Central memory CD8-positive, alpha-beta T cell (primary cell): ENCODE measurements around the gene ZBED5.
A peak's percentile ranks its signal among the peaks of the same experiment; 100 is the strongest.
"Not testable (repeated sequence)": the region's sequence is repeated elsewhere in the genome, so short reads cannot be mapped to it uniquely, and the experiment has no call there.

ENCODE experiments used
- ATAC-seq: fragments of 150-1000 bp; cut with Tn5 transposase; replicated peaks from 2 replicates; pipeline ENCODE4 v1.10.0; 2022; ENCODE audit warnings: mild to moderate bottlenecking, moderate FRiP score, moderate number of reproducible peaks; ENCODE audit not compliant: poor library complexity, severe bottlenecking; ENCODE audit errors: extremely low read depth
- DNase-seq, 2 donors: peaks; one replicate each; pipeline ENCODE4 v3.0.0; 2021; ENCODE audit warnings: low spot score in 2 of 2
- H3K27ac Mint-ChIP-seq: one replicate; pipeline ENCODE4 v1.8.0; 2022; ENCODE audit warnings: low read depth, mild to moderate bottlenecking, moderate library complexity, mixed read lengths
- H3K27me3 Mint-ChIP-seq: one replicate; pipeline ENCODE4 v1.8.0; 2022; ENCODE audit warnings: mixed read lengths
- H3K36me3 Mint-ChIP-seq: one replicate; pipeline ENCODE4 v1.8.0; 2022; ENCODE audit warnings: mild to moderate bottlenecking, moderate library complexity, mixed read lengths; ENCODE audit not compliant: insufficient read depth
- H3K4me1 Mint-ChIP-seq: one replicate; pipeline ENCODE4 v1.8.0; 2022; ENCODE audit warnings: mixed read lengths
- H3K4me3 Mint-ChIP-seq: one replicate; pipeline ENCODE4 v1.8.0; 2022; ENCODE audit warnings: mild to moderate bottlenecking, moderate library complexity, mixed read lengths
- H3K9me3 Mint-ChIP-seq: one replicate; pipeline ENCODE4 v1.8.0; 2022; ENCODE audit warnings: mixed read lengths

ZBED5 gene

GRCh38 chr11:10892250-10892649 lies 34.4 kb upstream of the ZBED5 start:
- ATAC-seq: no peak
- Mint-ChIP-seq H3K4me1 (no peaks in the 10 kb centered on the region), H3K9me3 (no peaks in the 10 kb centered on the region), H3K27ac (no peak overlapping the region), H3K36me3 (no peaks in the 10 kb centered on the region), H3K27me3 (peaks cover 24% of the 10 kb centered on the region), H3K4me3 (no peak overlapping the region)
- DNase-seq: no peak

DNA sequence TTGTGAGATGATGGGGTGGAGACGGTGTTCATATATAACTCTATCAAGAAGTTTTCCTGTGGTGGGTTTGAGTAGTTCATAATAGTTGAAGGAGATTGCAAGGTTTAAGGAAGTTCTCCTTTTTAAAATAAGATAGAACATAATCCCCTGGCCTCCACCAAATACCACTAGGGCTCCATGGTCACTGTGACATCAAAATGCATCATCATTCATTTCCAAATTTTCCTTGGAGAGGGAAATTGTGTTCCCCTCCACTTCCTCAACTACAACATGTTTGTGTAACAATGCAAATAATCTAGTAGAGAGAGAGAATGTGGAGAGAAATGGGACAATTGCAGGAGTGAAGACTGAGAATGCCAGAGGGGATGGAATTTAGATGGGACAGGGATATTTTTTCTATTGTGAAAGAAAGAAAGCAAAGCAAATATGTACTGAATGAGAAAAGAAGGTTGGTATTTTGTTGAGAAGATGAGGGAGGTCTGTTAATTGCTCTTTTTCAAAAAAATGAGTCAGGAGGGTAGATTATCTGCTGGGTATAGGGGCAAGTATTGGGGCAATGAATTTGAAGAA lies 33.4 kb upstream of the ZBED5 start:
- Mint-ChIP-seq H3K36me3 (no peaks in the 10 kb centered on the region), H3K4me1 (no peaks in the 10 kb centered on the region), H3K4me3 (no peak overlapping the region), H3K27me3 (peaks cover 24% of the 10 kb centered on the region), H3K27ac (no peak overlapping the region), H3K9me3 (no peaks in the 10 kb centered on the region)
- no peak for ATAC-seq
- no peak for DNase-seq

DNA sequence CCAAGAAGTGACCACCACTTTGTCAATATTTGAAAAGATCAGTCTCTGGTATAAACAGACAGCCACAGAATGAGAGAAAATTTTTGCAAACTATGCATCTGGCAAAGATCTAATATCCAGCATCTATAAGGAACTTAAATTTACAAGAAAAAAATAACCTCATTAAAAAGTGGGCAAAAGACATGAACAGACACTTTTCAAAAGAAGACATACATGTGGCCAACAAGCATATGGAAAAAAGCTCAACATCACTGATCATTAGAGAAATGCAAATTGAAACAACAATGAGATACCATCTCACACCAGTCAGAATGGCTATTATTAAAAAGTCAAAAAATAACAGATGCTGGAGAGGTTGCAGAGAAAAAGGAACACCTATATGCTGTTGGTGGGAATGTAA lies 32.2 kb upstream of the ZBED5 start:
- H3K4me3 Mint-ChIP-seq, H3K36me3 Mint-ChIP-seq, ATAC-seq, H3K9me3 Mint-ChIP-seq, H3K27ac Mint-ChIP-seq, H3K4me1 Mint-ChIP-seq, DNase-seq: not testable (repeated sequence)
- peaks cover 24% of the 10 kb centered on the region for H3K27me3 Mint-ChIP-seq

- Mint-ChIP-seq H3K36me3 (no peaks in the 10 kb centered on the region), H3K4me1 (no peaks in the 10 kb centered on the region)
- no peak for ATAC-seq
These were observed 29.5 kb upstream of the ZBED5 start for GRCh38 chr11:10887307-10887706.

DNA sequence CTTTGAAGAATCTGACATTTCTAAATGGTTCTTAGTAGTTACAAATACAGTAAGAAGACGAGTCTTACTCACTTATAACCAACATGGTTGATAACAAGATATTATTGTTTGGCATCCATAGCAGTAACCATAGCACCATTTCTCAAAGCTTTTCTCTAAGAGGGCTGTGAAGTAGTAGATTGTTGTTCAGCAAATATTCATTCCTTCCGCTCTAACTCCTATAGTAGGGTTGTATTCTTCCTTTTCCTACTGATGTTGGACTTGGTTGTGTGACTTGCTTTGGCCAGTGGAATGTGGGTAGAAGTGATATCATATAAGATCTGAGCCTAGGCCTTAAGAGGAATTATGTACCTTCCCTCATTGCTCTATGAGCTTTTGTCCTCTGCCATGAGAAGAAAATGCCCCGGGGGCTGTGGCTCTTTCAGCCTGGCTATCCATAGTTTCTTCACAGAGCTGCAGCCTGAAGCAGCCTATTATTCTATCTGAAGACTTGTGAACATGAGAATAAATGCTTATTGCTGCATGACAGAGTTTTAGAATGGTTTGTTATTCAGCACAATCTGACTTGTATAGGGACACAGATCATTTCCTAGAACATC lies 28.9 kb upstream of the ZBED5 start:
- DNase-seq (no peak), ATAC-seq (no peak)
- peaks cover 6% of the 10 kb centered on the region for H3K9me3 Mint-ChIP-seq
- no peaks in the 10 kb centered on the region for H3K4me1 Mint-ChIP-seq
- no peak overlapping the region for H3K27ac Mint-ChIP-seq
- no peaks in the 10 kb centered on the region for H3K36me3 Mint-ChIP-seq
- H3K4me3 Mint-ChIP-seq: no peak overlapping the region
- H3K27me3 Mint-ChIP-seq: peaks cover 24% of the 10 kb centered on the region

More at GRCh38 chr11:10887307-10887706, 29.5 kb upstream of the ZBED5 start:
- Mint-ChIP-seq H3K4me3 (no peak overlapping the region), H3K9me3 (peaks cover 6% of the 10 kb centered on the region), H3K27me3 (peaks cover 24% of the 10 kb centered on the region), H3K27ac (no peak overlapping the region)
- DNase-seq: no peak

- no peak overlapping the region for H3K27ac Mint-ChIP-seq
- peaks cover 24% of the 10 kb centered on the region for H3K27me3 Mint-ChIP-seq
- H3K36me3 Mint-ChIP-seq: no peaks in the 10 kb centered on the region
- no peak for DNase-seq
- no peaks in the 10 kb centered on the region for H3K4me1 Mint-ChIP-seq
- H3K4me3 Mint-ChIP-seq: no peak overlapping the region
- peaks cover 6% of the 10 kb centered on the region for H3K9me3 Mint-ChIP-seq
- ATAC-seq: no peak
These were observed 28.0 kb upstream of the ZBED5 start for GRCh38 chr11:10885703-10886363.

- H3K27ac Mint-ChIP-seq, H3K36me3 Mint-ChIP-seq, H3K9me3 Mint-ChIP-seq, H3K4me3 Mint-ChIP-seq, DNase-seq, ATAC-seq, H3K4me1 Mint-ChIP-seq: not testable (repeated sequence)
- peaks cover 10% of the 10 kb centered on the region for H3K27me3 Mint-ChIP-seq
These were observed 26.4 kb upstream of the ZBED5 start for GRCh38 chr11:10884292-10884691.

DNA sequence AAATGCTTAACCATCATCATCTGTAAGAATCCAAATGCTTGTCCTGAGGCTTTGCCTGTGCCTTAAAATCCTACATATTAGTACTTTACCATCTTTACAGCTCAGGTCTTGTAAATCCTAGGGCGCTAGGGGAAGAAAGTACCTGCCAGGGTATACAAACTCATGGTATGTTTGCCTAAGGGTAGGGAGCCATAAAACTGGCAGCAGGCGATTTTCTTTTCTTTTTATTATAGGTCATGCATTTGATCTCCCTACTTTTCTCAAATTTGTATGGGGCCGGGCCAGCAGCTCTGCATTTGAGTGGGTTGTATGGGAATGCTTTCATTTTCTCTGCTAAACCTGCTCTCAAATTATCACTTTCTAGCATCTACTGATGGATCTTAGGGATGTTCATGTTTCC lies 24.0 kb upstream of the ZBED5 start:
- no peak overlapping the region for H3K4me3 Mint-ChIP-seq
- H3K9me3 Mint-ChIP-seq: peaks cover 6% of the 10 kb centered on the region
- no peak overlapping the region for H3K27ac Mint-ChIP-seq
- DNase-seq (no peak), ATAC-seq (no peak)
- H3K27me3 Mint-ChIP-seq: no peaks in the 10 kb centered on the region
- peaks cover 3% of the 10 kb centered on the region for H3K36me3 Mint-ChIP-seq
- H3K4me1 Mint-ChIP-seq: peaks cover 8% of the 10 kb centered on the region

GRCh38 chr11:10878408-10879214 lies 20.8 kb upstream of the ZBED5 start:
- Mint-ChIP-seq H3K27me3 (no peaks in the 10 kb centered on the region), H3K36me3 (peaks cover 6% of the 10 kb centered on the region), H3K4me1 (peaks cover 8% of the 10 kb centered on the region), H3K4me3 (no peak overlapping the region), H3K27ac (peak overlapping the region; percentile 19), H3K9me3 (no peaks in the 10 kb centered on the region)
- ATAC-seq: no peak
- DNase-seq: peak in 1 of 2 donors; percentile 21

DNA sequence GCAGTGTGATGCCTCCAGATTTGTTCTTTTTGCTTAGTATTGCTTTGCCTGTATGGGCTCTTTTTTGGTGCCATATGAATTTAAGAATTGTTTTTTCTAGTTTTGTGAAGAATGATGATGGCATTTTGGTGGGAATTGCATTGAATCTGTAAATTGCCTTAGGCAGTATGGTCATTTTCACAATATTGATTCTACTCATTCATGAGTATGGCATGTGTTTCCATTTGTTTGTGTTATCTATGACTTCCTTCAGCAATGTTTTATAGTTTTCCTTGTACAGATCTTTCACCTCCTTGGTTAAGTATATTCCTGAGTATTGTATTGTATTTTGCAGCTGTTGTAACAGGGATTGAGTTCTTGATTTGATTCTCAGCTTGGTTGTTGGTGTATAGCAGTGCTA lies 18.3 kb upstream of the ZBED5 start:
- H3K27ac Mint-ChIP-seq: no peak overlapping the region
- no peaks in the 10 kb centered on the region for H3K27me3 Mint-ChIP-seq
- ATAC-seq (no peak), DNase-seq (no peak)
- no peak overlapping the region for H3K4me3 Mint-ChIP-seq
- H3K4me1 Mint-ChIP-seq: peaks cover 8% of the 10 kb centered on the region
- H3K9me3 Mint-ChIP-seq: peaks cover 11% of the 10 kb centered on the region
- H3K36me3 Mint-ChIP-seq: peaks cover 6% of the 10 kb centered on the region

DNA sequence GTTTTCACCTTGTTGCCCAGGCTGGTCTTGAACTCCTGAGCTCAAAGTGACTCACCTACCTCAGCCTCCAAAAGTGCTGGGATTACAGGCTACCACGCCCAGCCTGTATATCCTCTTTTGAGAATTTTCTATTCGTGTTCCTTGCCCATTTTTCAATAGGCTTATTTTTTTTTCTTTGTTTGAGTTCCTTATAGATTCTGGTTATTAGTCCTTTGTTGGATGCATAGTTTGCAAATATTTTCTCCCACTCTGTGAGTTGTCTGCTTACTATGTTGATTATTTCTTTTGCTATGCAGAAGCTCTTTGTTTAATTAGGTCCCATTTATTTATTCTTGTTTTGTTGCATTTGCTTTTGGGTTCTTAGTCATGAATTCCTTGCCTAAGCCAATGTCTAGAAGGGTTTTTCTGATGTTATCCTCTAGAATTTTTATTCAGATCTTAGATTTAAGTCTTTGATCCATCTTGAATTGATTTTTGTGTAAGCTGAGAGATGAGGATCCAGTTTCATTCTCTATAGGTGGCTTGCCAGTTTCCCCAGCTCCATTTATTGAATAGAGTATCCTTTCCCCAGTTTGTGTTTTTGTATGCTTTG lies 17.7 kb upstream of the ZBED5 start:
- H3K27me3 Mint-ChIP-seq: no peaks in the 10 kb centered on the region
- H3K36me3 Mint-ChIP-seq: peaks cover 6% of the 10 kb centered on the region
- H3K4me1 Mint-ChIP-seq: peaks cover 8% of the 10 kb centered on the region
- ATAC-seq: no peak
- no peak overlapping the region for H3K4me3 Mint-ChIP-seq
- DNase-seq: no peak
- peaks cover 11% of the 10 kb centered on the region for H3K9me3 Mint-ChIP-seq
- no peak overlapping the region for H3K27ac Mint-ChIP-seq

GRCh38 chr11:10872097-10872496 lies 14.2 kb upstream of the ZBED5 start:
- no peak for DNase-seq
- Mint-ChIP-seq H3K9me3 (peaks cover 11% of the 10 kb centered on the region), H3K4me3 (no peak overlapping the region), H3K27ac (no peak overlapping the region), H3K36me3 (peaks cover 4% of the 10 kb centered on the region), H3K27me3 (no peaks in the 10 kb centered on the region), H3K4me1 (no peaks in the 10 kb centered on the region)
- ATAC-seq: no peak
